ENCODE results near the gene SH3PXD2A.

DNA sequence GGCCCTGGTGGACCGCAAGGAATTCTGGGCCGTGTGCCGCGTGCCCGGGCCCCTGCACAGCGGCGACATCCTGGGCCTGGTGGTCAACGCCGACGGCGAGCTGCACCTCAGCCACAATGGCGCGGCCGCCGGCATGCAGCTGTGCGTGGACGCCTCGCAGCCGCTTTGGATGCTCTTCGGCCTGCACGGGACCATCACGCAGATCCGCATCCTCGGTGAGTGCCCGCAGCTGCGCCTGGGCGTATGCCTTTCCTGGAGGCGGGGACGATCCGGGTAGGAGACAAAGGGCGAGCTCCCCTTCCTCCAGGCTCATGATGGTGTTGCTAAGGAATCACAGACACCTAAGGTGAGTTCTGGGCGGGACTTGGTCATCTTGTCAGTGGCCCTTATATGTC is 270.4 kb downstream of the SH3PXD2A start:
- TF ChIP-seq, protein P1, sequence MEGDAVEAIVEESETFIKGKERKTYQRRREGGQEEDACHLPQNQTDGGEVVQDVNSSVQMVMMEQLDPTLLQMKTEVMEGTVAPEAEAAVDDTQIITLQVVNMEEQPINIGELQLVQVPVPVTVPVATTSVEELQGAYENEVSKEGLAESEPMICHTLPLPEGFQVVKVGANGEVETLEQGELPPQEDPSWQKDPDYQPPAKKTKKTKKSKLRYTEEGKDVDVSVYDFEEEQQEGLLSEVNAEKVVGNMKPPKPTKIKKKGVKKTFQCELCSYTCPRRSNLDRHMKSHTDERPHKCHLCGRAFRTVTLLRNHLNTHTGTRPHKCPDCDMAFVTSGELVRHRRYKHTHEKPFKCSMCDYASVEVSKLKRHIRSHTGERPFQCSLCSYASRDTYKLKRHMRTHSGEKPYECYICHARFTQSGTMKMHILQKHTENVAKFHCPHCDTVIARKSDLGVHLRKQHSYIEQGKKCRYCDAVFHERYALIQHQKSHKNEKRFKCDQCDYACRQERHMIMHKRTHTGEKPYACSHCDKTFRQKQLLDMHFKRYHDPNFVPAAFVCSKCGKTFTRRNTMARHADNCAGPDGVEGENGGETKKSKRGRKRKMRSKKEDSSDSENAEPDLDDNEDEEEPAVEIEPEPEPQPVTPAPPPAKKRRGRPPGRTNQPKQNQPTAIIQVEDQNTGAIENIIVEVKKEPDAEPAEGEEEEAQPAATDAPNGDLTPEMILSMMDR (IDR thresholded peaks at IDR 0.05; ENCODE audit: borderline replicate concordance, extremely low read depth, low read length, poor library complexity, severe bottlenecking) = no peak
- TF ChIP-seq EZH2 (IDR thresholded peaks at IDR 0.05; ENCODE audit: borderline replicate concordance, low read depth, low read length, severe bottlenecking) = no peak

Data from DND-41 (cell line).